Activated naive CD8-positive, alpha-beta T cell (primary cell): ENCODE measurements around the gene OXGR1.
A peak's percentile ranks its signal among the peaks of the same experiment; 100 is the strongest.
"Not testable (repeated sequence)": the region's sequence is repeated elsewhere in the genome, so short reads cannot be mapped to it uniquely, and the experiment has no call there.

Source experiments
- H3K27ac Mint-ChIP-seq: one replicate; pipeline ENCODE4 v1.8.0; 2021; ENCODE audit warnings: mixed read lengths
- H3K27me3 Mint-ChIP-seq: one replicate; pipeline ENCODE4 v1.8.0; 2021; ENCODE audit warnings: mixed read lengths
- H3K36me3 Mint-ChIP-seq: one replicate; pipeline ENCODE4 v1.8.0; 2021; ENCODE audit warnings: mixed read lengths
- H3K4me1 Mint-ChIP-seq: one replicate; pipeline ENCODE4 v1.8.0; 2021; ENCODE audit warnings: low read depth, mixed read lengths
- H3K4me3 Mint-ChIP-seq: one replicate; pipeline ENCODE4 v1.8.0; 2021; ENCODE audit warnings: mild to moderate bottlenecking, mixed read lengths
- H3K9me3 Mint-ChIP-seq: one replicate; pipeline ENCODE4 v1.8.0; 2021; ENCODE audit warnings: low read depth, mixed read lengths

The OXGR1 gene

DNA sequence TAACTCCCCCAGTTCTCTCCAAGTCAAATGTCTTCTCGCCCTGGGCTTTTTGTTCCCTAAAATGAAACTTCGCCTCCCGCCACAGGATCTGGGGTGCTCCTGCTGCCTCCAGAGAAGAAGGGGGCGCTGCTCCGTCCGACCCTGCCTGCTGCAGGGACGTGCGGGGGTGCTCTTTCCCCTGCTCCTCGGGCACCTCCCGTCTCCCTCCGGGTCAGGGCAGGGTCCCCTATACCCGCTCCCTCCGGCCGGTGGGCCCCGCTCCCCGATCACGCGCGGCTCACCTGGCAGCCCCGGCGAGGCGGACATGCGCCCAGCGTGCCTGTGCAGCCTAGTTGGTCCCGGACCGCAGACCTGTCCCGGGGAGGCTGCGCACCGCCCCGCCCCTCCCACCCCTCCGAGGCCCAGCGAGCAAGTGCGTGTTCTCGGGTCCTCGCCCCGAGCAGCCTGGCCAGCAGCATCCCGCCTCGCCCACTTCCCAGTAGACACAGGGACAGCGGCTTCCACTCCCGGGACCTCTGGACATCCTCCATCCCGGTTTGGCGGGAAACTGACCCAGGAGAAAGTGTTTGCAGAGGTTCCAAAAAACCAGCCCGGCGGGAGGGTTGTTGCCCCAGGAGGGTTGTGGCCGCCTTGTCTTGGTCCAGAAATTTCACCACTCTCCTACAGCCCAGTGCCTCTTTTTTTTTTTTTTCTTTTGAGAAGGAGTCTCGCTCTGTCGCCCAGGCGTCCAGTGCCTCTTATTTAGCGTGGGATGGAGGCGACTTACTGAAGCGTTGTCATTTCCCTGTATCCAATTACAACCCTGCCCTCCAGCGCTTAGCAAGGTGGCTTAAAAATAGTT, at the start of gene OXGR1:
Gene OXGR1 (minus strand): TSS at position 460 of the 841 bp plus-strand sequence. CDS start 6,717 bp downstream, outside the sequence.
- Mint-ChIP-seq H3K36me3 (peaks cover 3% of the 10 kb centered on the region), H3K4me1 (peaks cover 8% of the 10 kb centered on the region), H3K27me3 (peaks cover 45% of the 10 kb centered on the region), H3K27ac (no peak within 1 kb of the TSS), H3K4me3 (peak within 1 kb of the TSS; percentile 64), H3K9me3 (peaks cover 4% of the 10 kb centered on the region)

DNA sequence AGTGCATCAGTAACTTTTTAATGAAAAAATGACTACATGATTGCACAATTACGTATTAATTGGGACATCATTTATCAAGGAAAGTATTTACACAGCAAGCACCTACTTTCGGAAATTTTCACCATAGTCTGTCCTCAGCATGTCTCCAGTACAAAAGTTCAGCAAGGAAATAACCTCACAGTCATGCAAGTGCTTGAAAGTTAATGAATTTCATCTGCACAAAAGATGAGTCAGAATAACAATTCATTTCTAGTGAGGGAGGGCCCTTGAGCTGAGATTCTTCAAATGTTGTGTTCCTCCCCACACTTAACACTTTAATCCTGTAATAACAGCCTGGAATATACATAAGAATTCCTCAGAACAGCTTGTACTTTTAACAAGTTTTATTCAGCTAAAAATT, 49.0 kb upstream of the OXGR1 start:
- Mint-ChIP-seq H3K4me3 (no peak overlapping the region), H3K36me3 (no peaks in the 10 kb centered on the region), H3K9me3 (no peaks in the 10 kb centered on the region), H3K27ac (no peak overlapping the region), H3K4me1 (no peaks in the 10 kb centered on the region), H3K27me3 (peaks cover 13% of the 10 kb centered on the region)

DNA sequence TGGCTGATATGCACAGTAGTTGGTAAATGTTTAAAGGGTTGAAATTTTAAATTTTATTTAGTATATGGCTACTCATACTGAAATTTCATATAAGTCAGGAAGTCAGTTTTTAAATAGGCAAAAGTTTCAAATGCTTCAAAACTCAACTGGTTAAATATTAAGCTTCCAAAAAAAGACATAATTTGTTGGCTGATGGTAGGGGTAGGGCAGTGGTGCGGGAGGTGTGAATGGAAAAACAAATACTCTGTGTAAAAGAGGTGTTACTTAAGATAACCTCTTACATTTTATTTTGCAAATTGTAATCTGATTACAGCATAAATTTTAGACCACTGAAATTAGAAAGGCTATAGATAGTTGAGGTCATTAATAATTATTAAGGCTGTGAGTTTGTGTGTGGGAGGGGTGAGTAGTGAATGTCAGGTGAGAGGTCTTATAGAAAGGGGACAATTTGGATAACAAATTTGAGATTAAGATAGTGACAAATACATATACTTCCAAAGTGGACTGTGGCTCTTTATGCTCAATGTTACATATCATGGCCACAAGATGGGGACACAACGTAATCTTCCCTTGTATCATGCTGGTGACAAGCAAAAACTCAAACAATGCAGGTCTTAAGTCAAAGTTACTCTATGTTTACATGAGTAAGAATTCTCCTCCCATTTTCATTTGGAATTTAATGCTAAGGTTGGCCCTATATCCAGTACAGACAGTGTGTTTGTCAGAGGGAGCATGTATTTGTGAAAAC, 36.6 kb upstream of the OXGR1 start:
- no peaks in the 10 kb centered on the region for H3K4me1 Mint-ChIP-seq
- no peak overlapping the region for H3K27ac Mint-ChIP-seq
- H3K36me3 Mint-ChIP-seq: no peaks in the 10 kb centered on the region
- peaks cover 21% of the 10 kb centered on the region for H3K27me3 Mint-ChIP-seq
- H3K9me3 Mint-ChIP-seq: peaks cover 9% of the 10 kb centered on the region
- no peak overlapping the region for H3K4me3 Mint-ChIP-seq

DNA sequence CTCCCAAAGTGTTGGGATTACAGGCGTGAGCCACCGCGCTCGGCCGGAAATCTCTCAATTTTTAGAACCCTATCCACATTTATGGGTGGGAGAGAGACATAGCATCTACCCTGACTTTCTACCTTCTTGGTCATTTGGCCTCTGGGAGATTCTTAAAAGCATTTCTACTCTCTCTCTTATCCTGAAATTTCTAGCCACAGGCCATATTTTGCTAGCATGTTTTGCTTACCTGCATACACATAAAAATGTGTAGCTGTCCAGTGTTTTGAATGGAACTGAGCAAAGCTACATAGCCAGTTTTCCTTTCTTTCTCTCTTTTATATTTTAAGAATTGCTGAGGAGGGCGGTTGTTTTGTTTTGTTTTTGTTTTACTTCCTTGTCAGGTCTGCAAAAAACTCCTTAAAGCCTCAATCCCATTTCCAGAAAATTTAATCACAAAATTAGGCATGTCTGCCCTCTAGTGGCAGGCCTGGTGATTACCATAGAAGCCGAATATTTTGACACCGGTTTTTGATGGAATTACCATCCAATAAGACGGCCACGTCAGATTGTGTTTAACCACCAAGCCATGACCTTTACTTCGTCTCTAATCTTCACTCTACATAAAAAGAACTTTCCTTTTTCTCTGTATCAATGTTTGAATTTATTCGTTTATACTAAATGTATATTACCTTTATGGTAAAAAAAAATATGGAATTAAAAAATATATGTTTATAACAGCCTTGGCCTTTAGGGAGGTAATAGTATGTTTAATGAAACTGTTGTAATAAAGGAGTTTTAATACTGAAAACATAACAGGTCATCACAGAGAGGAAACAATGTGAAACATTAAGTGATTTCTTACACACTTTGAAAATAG, 34.4 kb upstream of the OXGR1 start:
- Mint-ChIP-seq H3K36me3 (no peaks in the 10 kb centered on the region), H3K4me1 (no peaks in the 10 kb centered on the region), H3K9me3 (peaks cover 3% of the 10 kb centered on the region), H3K27ac (no peak overlapping the region), H3K27me3 (peaks cover 24% of the 10 kb centered on the region), H3K4me3 (no peak overlapping the region)

DNA sequence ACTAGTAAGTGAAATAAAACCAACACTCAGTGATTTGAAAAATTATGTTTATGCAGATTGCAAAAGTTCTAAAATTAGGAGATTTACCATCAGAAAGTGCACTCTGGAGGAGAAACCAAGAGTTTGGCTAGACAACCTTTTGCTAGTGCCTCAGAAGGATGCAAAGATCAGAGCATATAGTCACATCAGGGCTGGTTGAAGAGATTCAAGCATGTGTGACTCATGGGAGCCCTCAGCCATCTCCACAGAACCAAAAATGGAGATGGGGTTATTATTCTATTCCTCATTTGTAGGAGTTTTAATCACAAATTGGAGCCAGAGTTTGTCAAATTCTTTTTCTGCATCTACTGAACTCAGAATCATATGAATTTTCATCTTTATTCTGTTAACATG, 32.9 kb upstream of the OXGR1 start:
- Mint-ChIP-seq H3K4me1 (no peaks in the 10 kb centered on the region), H3K27me3 (peaks cover 24% of the 10 kb centered on the region), H3K9me3 (peaks cover 3% of the 10 kb centered on the region), H3K27ac (no peak overlapping the region), H3K4me3 (no peak overlapping the region), H3K36me3 (no peaks in the 10 kb centered on the region)

DNA sequence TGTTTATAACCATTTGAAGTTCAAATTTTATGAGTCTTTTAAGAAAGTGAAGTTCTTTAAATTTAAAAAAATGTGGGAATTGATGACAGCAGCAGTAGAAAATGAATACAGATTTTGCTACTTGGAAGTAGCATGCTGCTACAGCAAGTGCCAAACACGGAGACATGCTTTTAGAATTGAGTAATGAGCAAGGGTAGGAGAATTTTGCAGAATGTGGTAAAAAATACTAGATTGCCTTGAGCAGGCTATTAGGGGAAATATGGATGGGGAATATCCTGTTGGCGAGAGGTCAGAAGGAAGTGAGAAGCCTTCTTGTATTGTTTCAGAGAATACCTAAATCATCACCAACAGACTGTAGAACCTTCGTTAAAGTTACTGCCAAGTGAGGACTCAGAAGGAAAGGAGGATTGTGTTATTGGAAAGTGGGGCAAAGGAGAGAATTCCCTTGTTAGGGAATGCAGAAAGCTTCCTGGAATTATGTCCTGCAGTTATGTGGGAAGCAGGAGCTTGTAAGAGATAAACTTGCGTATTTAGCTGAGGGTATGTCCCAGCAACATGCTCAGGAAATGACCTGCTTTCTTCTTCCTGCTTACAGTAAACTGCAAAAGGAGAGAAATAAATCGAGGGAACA, 32.4 kb upstream of the OXGR1 start:
- Mint-ChIP-seq H3K4me3 (no peak overlapping the region), H3K36me3 (no peaks in the 10 kb centered on the region), H3K9me3 (peaks cover 3% of the 10 kb centered on the region), H3K27me3 (peaks cover 24% of the 10 kb centered on the region), H3K27ac (no peak overlapping the region), H3K4me1 (no peaks in the 10 kb centered on the region)

DNA sequence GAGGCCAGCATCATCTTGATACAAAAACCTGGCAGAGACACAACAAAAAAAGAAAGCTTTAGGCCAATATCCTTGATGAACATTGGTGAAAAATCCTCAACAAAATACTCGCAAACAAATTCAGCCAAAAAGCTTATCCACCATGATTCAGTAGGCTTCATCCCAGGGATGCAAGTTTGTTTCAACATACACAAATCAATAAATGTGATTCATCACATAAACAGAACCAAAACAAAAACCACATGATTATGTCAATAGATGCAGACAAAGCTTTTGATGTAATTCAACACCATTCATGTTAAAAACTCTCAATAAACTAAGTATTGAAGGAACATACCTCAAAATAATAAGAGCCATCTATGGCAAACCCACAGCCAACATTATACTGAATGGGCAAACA, 29.5 kb upstream of the OXGR1 start:
- H3K27me3 Mint-ChIP-seq: peaks cover 29% of the 10 kb centered on the region
- not testable (repeated sequence) for H3K36me3 Mint-ChIP-seq, H3K27ac Mint-ChIP-seq, H3K9me3 Mint-ChIP-seq, H3K4me3 Mint-ChIP-seq, H3K4me1 Mint-ChIP-seq

DNA sequence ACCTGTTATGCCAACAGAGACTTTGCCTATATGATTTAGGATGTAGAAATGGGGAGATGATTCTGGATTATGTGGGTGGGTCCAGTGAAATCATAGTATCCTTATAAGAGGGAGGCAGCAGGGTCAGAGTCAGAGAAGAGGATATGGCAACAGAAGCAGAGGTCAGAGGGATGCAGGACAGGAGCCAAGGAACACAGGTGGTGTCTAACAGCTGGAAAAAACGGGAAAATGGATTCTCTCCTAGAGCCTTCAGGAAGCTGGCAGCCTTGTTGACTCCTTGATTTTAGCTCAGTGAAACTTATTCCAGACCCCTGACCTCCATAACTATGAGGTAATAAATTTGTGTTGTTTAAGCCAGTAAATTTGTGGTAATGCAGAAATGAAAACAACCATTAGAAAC, 28.8 kb upstream of the OXGR1 start:
- Mint-ChIP-seq H3K27me3 (peaks cover 25% of the 10 kb centered on the region), H3K36me3 (no peaks in the 10 kb centered on the region), H3K27ac (no peak overlapping the region), H3K9me3 (peaks cover 3% of the 10 kb centered on the region), H3K4me3 (no peak overlapping the region), H3K4me1 (no peaks in the 10 kb centered on the region)

DNA sequence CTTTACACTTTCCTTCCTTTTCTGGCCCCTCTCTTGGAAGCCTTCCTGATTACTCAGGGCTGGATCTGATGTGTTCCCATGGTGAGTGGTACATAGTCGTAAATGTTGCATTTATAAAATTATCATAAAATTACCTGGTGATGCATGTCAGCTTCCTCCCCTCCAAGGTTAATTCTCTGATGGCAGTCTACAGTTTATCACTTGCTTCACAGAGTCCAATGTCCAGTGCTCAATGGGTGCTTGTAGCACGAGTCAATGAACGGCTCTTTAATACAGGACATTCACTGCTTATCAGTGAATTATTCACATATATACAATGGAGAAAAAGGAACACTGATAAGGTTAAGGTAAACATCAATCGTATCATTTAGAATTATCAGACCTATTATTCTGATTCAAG, 27.0 kb upstream of the OXGR1 start:
- H3K36me3 Mint-ChIP-seq: no peaks in the 10 kb centered on the region
- H3K4me1 Mint-ChIP-seq: no peaks in the 10 kb centered on the region
- H3K4me3 Mint-ChIP-seq: no peak overlapping the region
- H3K27ac Mint-ChIP-seq: no peak overlapping the region
- H3K27me3 Mint-ChIP-seq: peaks cover 20% of the 10 kb centered on the region
- H3K9me3 Mint-ChIP-seq: peaks cover 3% of the 10 kb centered on the region

DNA sequence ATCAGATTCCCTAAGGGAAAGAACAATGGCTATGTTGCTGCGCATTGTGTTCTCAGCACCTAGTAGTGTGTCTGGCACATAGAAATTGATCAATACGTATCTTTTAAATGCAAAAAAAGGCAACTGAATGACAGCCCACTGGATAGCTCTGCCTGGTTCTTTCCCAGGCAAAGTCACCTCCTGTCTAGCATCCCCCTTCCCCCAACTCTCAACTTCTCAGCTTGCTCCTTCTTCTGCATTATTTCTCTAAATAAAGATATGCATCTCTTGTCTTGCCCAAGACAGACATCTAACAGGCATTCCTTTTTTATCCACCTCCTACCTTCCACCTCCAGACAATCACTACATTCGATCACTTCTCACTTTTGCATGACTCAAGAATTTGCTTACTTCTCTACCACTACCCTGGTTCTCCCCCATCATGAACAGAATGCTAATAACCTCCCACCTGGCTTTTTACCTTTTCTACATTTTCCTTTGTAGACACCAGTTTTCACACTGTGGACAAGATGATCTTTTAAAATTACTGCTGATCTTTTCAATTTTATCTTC, 26.5 kb upstream of the OXGR1 start:
- peaks cover 3% of the 10 kb centered on the region for H3K4me1 Mint-ChIP-seq
- H3K4me3 Mint-ChIP-seq: no peak overlapping the region
- H3K27ac Mint-ChIP-seq: no peak overlapping the region
- H3K27me3 Mint-ChIP-seq: peaks cover 18% of the 10 kb centered on the region
- H3K36me3 Mint-ChIP-seq: no peaks in the 10 kb centered on the region
- peaks cover 3% of the 10 kb centered on the region for H3K9me3 Mint-ChIP-seq

DNA sequence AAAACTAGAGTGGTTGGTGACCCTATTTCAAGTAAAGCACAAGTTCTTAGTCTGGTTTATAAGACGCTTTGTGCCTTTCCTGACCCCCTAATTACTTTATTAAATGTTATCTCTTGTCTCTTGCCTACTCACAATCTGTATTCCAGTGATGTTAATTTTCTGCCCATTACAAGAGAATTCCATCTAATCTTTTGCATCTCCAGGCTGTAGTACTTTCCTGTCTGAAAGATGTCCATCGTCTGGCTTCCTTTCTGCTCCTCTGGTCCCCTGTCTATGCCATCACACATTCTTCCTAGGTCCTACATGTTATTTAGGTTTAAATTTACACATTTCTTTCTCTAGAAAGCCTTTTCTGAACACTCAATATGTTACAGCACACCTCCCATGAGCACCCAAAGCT, 25.9 kb upstream of the OXGR1 start:
- Mint-ChIP-seq H3K27me3 (peaks cover 20% of the 10 kb centered on the region), H3K9me3 (peaks cover 3% of the 10 kb centered on the region), H3K4me3 (no peak overlapping the region), H3K4me1 (peaks cover 8% of the 10 kb centered on the region), H3K36me3 (no peaks in the 10 kb centered on the region), H3K27ac (no peak overlapping the region)

DNA sequence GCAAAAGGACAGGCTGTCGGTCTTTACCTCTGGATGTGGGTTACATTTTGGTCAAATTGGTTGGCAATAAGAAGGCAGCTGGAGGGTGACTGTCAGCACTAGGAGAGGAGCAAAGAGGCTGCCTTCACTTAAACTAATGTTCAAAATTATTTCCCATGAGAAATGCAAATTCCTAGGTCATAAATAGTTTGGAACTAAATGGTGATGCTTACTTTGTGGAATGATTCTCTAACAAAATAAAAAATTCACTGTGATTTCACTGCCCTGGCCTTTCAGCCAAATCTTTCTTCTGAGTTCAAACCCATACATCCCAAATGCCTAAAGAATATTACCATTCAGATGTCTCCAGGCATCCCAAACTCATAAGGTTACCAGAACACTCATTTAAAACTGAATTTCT, 25.0 kb upstream of the OXGR1 start:
- H3K36me3 Mint-ChIP-seq: no peaks in the 10 kb centered on the region
- no peak overlapping the region for H3K4me3 Mint-ChIP-seq
- H3K27ac Mint-ChIP-seq: no peak overlapping the region
- peaks cover 10% of the 10 kb centered on the region for H3K4me1 Mint-ChIP-seq
- H3K27me3 Mint-ChIP-seq: peaks cover 20% of the 10 kb centered on the region
- H3K9me3 Mint-ChIP-seq: no peaks in the 10 kb centered on the region

DNA sequence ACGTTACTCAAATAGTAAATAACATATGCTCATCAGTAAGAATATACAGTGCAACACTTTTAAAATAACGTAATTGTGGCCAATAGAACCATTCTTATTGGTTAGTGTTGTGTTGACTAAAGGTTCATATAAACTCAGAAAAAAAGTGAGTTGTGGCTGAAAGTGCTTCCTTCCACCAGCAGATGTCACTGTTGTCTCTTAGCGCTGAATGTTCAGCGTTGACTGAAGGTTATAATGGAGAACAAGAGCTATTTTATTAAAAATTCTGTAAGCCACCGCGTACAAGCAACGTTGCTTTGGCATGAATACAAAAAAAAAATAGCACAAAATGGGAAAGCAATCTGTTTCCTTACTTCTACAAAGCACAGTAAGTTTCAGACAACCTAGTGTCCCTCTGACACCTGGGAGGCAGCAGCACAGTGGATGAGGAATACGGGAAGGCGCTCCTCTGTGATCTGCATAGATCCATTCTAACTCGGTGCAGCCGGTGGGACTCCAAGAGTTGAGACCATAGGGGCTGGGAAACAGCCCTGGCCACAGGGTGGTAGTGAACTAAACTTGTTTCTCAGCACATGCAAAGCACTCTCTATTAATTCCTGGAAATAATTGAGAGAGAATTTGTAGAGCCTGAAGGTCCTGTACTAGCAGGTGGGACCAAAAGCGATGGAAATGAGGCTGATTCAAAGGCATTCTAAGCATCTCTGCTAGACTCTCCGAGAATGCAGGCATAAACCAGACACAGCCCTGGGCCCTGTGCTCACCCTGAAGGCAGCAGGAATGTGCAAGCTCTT, 23.9 kb upstream of the OXGR1 start:
- H3K9me3 Mint-ChIP-seq: no peaks in the 10 kb centered on the region
- H3K27ac Mint-ChIP-seq: no peak overlapping the region
- H3K36me3 Mint-ChIP-seq: no peaks in the 10 kb centered on the region
- H3K27me3 Mint-ChIP-seq: peaks cover 29% of the 10 kb centered on the region
- no peak overlapping the region for H3K4me3 Mint-ChIP-seq
- H3K4me1 Mint-ChIP-seq: peaks cover 10% of the 10 kb centered on the region

DNA sequence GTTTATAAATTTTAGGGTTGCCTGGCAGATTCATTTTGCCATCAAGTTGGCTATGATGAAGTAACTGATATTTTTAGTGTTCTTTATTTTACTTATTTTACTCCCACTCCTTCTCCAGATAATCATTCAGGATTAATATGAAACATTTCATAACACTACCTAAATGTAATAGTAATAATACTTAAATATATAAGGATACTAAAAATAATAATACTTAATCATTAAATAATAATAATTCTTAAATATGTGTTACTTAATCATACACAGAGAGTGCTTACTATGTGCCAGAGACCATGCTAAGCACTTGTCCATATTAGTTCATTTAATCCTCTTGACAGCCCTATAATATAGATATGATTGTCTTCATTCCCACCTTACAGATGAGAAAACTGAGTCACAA, 23.0 kb upstream of the OXGR1 start:
- H3K4me1 Mint-ChIP-seq: peaks cover 10% of the 10 kb centered on the region
- no peak overlapping the region for H3K4me3 Mint-ChIP-seq

More for the DNA sequence above, 23.0 kb upstream of the OXGR1 start:
- Mint-ChIP-seq H3K36me3 (no peaks in the 10 kb centered on the region), H3K27ac (no peak overlapping the region), H3K27me3 (peaks cover 33% of the 10 kb centered on the region), H3K9me3 (no peaks in the 10 kb centered on the region)
